ENCODE results near the gene PCNT. TPM values are rescaled to one million over a fixed set of nuclear protein-coding genes. Genes with fewer than 3 reads are reported as not detected.

Gene PCNT
- total and polyA plus RNA-seq, 9 of the 15 experiments (the other 6 are each of a cell fraction or from before 2014, with no cell fraction given) = 9.1 to 53.5 (median 31.3) TPM

- Histone ChIP-seq H3K9me1 (ENCODE audit: control insufficient read depth, insufficient read depth, low read length) (no peaks in the 10 kb centered on the region), H3K4me1 (replicated peaks in 1 of 2; ENCODE audit: control insufficient read depth in 2 of 2, insufficient read depth in 2 of 2, low read length in 2 of 2) (peaks cover 0 to 13% of the 10 kb centered on the region in 2 experiments; a peak in 1 of 5 replicates), H3K27me3 (ENCODE audit: control insufficient read depth in 2 of 2, insufficient read depth in 2 of 2, low read length in 2 of 2) (no peaks in the 10 kb centered on the region), H3K27ac (ENCODE audit: extremely low read depth, low read depth, low read length) (no peak overlapping the region), H3K79me2 (ENCODE audit: control insufficient read depth, insufficient read depth, low read length) (no peaks in the 10 kb centered on the region), H3K9me3 (replicated peaks; ENCODE audit: control insufficient read depth, insufficient read depth, low read depth, low read length) (no peaks in the 10 kb centered on the region), H2AFZ (ENCODE audit: low read depth, low read length) (no peak overlapping the region), H4K20me1 (replicated peaks; ENCODE audit: control insufficient read depth, insufficient read depth, low read length) (no peaks in the 10 kb centered on the region), H3K36me3 (ENCODE audit: control insufficient read depth, insufficient read depth, low read length) (peaks cover 65% of the 10 kb centered on the region; the same call in 2 of the 3 replicates), H3K4me3 (no peak overlapping the region), H3K9ac (ENCODE audit: insufficient read depth in 1 of 2, low read depth in 2 of 2, low read length in 2 of 2) (peak overlapping the region in 1 of 2 experiments; percentile 47; a peak in 2 of 4 replicates), H3K4me2 (ENCODE audit: insufficient read depth, low read length) (no peak overlapping the region)
- TF ChIP-seq CTCF (IDR thresholded peaks at IDR 0.05 in 2 of 3, conservative IDR thresholded peaks at IDR 0.05 in 1 of 3; ENCODE audit: insufficient read depth in 2 of 3, low read depth in 1 of 3, low read length in 3 of 3) = peak in 1 of 3 experiments; percentile 6; a peak in 1 of 6 replicates
- no peak for TF ChIP-seq PCBP1 (IDR thresholded peaks at IDR 0.05; ENCODE audit: low read depth, low read length, poor library complexity, severe bottlenecking)
- no peak for TF ChIP-seq L3MBTL2 (IDR thresholded peaks at IDR 0.05)
- TF ChIP-seq PRPF4 (IDR thresholded peaks at IDR 0.05; ENCODE audit: insufficient read depth, low read depth, low read length, poor library complexity, severe bottlenecking) = no peak
- TF ChIP-seq, protein P1, sequence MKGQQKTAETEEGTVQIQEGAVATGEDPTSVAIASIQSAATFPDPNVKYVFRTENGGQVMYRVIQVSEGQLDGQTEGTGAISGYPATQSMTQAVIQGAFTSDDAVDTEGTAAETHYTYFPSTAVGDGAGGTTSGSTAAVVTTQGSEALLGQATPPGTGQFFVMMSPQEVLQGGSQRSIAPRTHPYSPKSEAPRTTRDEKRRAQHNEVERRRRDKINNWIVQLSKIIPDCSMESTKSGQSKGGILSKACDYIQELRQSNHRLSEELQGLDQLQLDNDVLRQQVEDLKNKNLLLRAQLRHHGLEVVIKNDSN (CRISPR knock-in tag; IDR thresholded peaks at IDR 0.05) = no peak
- 0 out of 2 replicates have a peak, but pooled peaks have one; percentile 20 for TF ChIP-seq MAFG (tag; conservative IDR thresholded peaks at IDR 0.05)
- peak; percentile 82 for TF ChIP-seq ZNF316 (IDR thresholded peaks at IDR 0.05)
- in situ Hi-C loops (cut with MboI) (no loop called here), intact Hi-C loops (cut with micrococcal nuclease) (no loop called here)
- 93% methylated on average over 15 of the region's 16 CpGs for WGBS (ENCODE audit: insufficient coverage, low coverage, missing lambda C conversion rate)
- DNase-seq (ENCODE audit: extremely low read depth in 1 of 4, low spot score in 3 of 4) (no peak), FAIRE-seq (peak; percentile 51), ATAC-seq (no peak)
- POLR2A ChIA-PET = no interaction called here
- no TSS peak for BruUV-seq (replicated peaks)
- CTCF ChIA-PET (ENCODE audit: low intra/inter-chr PET ratio) = interaction anchor here (0.7 kb wide), 1 partner anchor 449 kb away, joined by 3 read pairs; no protein-coding TSS in a partner anchor
Measured at GRCh38 chr21:46420241-46421190, 96.6 kb downstream of the PCNT start.
